Upper lobe of right lung (tissue), 1 donor: Measurements from ENCODE around the gene RNF40. TPM values are rescaled to one million over a fixed set of nuclear protein-coding genes. Genes with fewer than 3 reads are reported as not detected.

Experiments used
- ATAC-seq: fragments of 200-7000 bp; cut with Tn5 transposase; one replicate; pipeline ENCODE4 v1.9.1; 2020; ENCODE audit warnings: mild to moderate bottlenecking, moderate library complexity
- DNase-seq: peaks from one replicate; pipeline ENCODE4 v3.0.0-alpha.2; 2020
- H3K27ac ChIP-seq: fragments of 200-600 bp; one replicate; pipeline ENCODE4 v1.8.0; 2022
- H3K27me3 ChIP-seq: fragments of 200-600 bp; one replicate; pipeline ENCODE4 v1.8.0; 2022; ENCODE audit warnings: mild to moderate bottlenecking
- H3K36me3 ChIP-seq: fragments of 200-600 bp; one replicate; pipeline ENCODE4 v1.8.0; 2022
- H3K4me1 ChIP-seq: fragments of 200-600 bp; one replicate; pipeline ENCODE4 v1.8.0; 2022
- H3K4me3 ChIP-seq: fragments of 200-600 bp; one replicate; pipeline ENCODE4 v1.8.0; 2022; ENCODE audit warnings: mild to moderate bottlenecking
- H3K9me3 ChIP-seq: fragments of 200-600 bp; one replicate; pipeline ENCODE4 v1.8.0; 2022
- intact Hi-C: fragments of 100-400 bp; cut with DNase I; formaldehyde crosslinking; loops from one replicate; pipeline ENCODE4 v1.11.0; 2022
- total RNA-seq: library from RNA; stranded (reverse); fragmentation: NEBNext Ultra II Directional; extraction: Animal tissue kit (Norgen Biotek cat#: 25700); gene quantifications from one replicate; pipeline ENCODE4 v1.2.1, GENCODE V29; 2021
- TF ChIP-seq, protein P1 (sequence below): fragments of 200-600 bp; IDR thresholded peaks from one replicate; pipeline ENCODE4 v1.8.0; 2022; ENCODE audit warnings: antibody characterized with exemption
- donor health status: DM: no; HTN: yes; CAD: no; lungs with severe emphysema.

RNF40 gene
- total RNA-seq, 1 donor from 2014 or later: 93.6 TPM

DNA sequence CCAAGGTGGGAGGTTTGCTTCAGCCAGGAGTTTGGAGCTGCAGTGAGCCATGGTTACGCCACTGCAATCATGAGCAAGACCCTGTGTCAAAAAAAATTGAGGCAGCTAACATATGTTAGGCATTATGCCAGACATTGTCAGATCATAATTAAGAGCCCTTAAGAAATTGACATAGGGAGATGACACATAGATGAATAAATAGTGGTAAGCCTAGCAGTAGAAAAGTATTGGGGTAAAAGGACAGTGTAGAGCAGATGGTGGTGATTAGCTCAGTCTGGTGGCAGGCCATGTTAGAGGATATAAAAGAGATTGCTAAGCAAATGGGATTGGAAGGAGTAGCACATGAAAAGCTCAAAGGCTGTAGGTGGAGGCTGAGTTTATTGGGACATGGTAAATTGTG is 40.5 kb upstream of the RNF40 start:
- no peaks in the 10 kb centered on the region for H3K4me1 ChIP-seq
- no peak overlapping the region for H3K27ac ChIP-seq
- no peak overlapping the region for H3K4me3 ChIP-seq
- H3K9me3 ChIP-seq: no peaks in the 10 kb centered on the region
- DNase-seq (no peak), ATAC-seq (no peak)
- H3K36me3 ChIP-seq: peaks cover 100% of the 10 kb centered on the region
- intact Hi-C loops: no loop called here
- TF ChIP-seq, protein P1, sequence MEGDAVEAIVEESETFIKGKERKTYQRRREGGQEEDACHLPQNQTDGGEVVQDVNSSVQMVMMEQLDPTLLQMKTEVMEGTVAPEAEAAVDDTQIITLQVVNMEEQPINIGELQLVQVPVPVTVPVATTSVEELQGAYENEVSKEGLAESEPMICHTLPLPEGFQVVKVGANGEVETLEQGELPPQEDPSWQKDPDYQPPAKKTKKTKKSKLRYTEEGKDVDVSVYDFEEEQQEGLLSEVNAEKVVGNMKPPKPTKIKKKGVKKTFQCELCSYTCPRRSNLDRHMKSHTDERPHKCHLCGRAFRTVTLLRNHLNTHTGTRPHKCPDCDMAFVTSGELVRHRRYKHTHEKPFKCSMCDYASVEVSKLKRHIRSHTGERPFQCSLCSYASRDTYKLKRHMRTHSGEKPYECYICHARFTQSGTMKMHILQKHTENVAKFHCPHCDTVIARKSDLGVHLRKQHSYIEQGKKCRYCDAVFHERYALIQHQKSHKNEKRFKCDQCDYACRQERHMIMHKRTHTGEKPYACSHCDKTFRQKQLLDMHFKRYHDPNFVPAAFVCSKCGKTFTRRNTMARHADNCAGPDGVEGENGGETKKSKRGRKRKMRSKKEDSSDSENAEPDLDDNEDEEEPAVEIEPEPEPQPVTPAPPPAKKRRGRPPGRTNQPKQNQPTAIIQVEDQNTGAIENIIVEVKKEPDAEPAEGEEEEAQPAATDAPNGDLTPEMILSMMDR: no peak
- H3K27me3 ChIP-seq: no peaks in the 10 kb centered on the region

DNA sequence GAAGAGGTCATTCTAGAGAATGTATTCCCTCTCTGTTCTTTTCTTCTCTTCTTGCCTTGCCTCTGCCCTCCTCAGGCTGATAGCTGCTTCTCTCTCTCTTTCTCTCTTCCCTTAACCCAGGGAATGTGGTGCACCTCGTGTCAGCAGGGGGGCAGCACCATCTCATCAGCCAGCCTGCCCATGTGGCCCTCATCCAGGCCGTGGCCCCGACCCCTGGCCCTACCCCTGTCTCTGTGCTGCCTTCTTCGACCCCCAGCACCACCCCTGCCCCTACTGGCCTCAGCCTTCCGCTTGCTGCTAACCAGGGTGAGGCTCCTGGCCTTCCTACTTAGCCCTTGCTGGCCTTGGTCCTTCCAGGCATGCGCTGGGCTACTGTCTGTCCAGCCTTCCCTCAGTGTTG is 39.7 kb upstream of the RNF40 start:
- no peaks in the 10 kb centered on the region for H3K27me3 ChIP-seq
- ATAC-seq (peak; percentile 12), DNase-seq (no peak)
- no peak overlapping the region for H3K4me3 ChIP-seq
- TF ChIP-seq, protein P1: peak; percentile 4
- no peak overlapping the region for H3K27ac ChIP-seq
- H3K4me1 ChIP-seq: no peaks in the 10 kb centered on the region
- H3K9me3 ChIP-seq: no peaks in the 10 kb centered on the region
- intact Hi-C loops: no loop called here
- H3K36me3 ChIP-seq: peaks cover 99% of the 10 kb centered on the region

DNA sequence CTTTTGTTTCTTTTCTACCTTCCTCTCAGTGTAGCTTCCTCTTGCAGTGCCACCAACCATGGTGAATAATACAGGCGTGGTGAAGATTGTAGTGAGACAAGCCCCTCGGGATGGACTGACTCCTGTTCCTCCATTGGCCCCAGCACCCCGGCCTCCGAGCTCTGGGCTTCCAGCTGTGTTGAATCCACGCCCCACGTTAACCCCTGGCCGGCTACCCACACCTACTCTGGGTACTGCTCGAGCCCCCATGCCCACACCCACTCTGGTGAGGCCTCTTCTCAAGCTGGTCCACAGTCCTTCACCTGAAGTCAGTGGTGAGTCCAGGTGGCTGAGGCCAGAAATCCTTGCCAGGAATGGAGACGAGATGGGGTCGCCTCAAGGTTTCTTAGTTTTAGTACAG is 39.2 kb upstream of the RNF40 start:
- ATAC-seq: no peak
- DNase-seq: no peak
- H3K4me1 ChIP-seq: no peaks in the 10 kb centered on the region
- no peaks in the 10 kb centered on the region for H3K27me3 ChIP-seq
- TF ChIP-seq, protein P1: no peak
- no peak overlapping the region for H3K4me3 ChIP-seq
- peaks cover 99% of the 10 kb centered on the region for H3K36me3 ChIP-seq
- H3K9me3 ChIP-seq: no peaks in the 10 kb centered on the region
- H3K27ac ChIP-seq: no peak overlapping the region
- intact Hi-C loops: no loop called here

DNA sequence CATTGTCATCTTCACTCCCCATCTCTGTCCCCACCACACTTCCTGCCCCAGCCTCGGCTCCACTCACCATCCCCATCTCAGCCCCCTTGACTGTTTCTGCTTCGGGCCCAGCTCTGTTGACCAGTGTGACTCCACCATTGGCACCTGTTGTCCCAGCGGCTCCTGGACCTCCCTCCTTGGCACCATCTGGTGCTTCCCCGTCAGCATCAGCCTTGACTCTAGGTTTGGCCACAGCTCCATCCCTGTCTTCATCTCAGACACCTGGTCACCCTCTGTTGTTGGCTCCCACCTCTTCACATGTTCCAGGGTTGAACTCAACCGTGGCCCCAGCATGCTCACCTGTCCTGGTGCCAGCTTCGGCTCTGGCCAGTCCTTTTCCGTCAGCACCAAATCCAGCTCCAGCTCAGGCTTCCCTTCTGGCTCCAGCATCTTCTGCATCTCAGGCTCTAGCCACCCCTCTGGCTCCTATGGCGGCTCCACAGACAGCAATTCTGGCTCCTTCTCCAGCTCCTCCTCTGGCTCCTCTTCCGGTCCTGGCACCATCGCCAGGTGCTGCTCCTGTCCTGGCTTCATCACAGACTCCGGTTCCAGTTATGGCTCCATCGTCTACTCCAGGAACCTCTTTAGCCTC is 38.3 kb upstream of the RNF40 start:
- H3K4me1 ChIP-seq: no peaks in the 10 kb centered on the region
- H3K4me3 ChIP-seq: no peak overlapping the region
- H3K27me3 ChIP-seq: no peaks in the 10 kb centered on the region
- TF ChIP-seq, protein P1: no peak
- intact Hi-C loops: no loop called here
- H3K9me3 ChIP-seq: no peaks in the 10 kb centered on the region
- ATAC-seq (no peak), DNase-seq (no peak)
- no peak overlapping the region for H3K27ac ChIP-seq
- peaks cover 99% of the 10 kb centered on the region for H3K36me3 ChIP-seq

DNA sequence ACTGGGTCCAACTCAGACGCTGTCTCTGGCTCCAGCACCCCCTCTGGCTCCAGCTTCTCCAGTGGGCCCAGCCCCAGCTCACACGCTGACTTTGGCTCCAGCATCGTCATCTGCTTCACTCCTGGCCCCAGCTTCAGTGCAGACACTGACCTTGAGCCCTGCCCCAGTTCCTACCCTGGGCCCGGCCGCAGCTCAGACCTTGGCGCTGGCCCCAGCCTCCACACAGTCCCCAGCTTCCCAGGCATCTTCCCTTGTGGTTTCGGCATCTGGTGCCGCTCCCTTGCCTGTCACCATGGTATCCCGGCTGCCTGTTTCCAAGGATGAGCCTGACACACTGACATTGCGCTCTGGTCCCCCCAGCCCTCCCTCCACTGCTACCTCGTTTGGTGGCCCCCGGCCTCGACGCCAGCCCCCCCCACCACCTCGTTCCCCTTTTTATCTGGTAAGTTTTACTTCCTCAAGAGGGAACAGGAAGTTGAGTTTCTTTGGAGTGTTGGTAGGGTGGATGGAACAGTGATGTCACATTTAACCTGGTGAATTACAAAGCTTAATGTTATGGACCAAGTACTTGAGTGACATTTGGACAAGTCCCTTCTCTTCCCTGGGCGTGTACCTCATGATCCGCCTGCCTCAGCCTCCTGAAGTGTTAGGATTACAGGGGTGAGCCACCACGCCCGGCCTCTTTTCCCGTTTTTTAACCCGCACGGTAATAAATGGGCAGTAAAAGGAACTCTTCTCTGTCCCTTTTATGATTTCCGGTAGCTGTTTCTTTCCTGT is 37.3 kb upstream of the RNF40 start:
- Histone ChIP-seq H3K27ac (no peak overlapping the region), H3K4me1 (no peaks in the 10 kb centered on the region), H3K9me3 (no peaks in the 10 kb centered on the region), H3K36me3 (peaks cover 99% of the 10 kb centered on the region), H3K27me3 (no peaks in the 10 kb centered on the region), H3K4me3 (no peak overlapping the region)
- peak; percentile 73 for ATAC-seq
- TF ChIP-seq, protein P1: no peak
- intact Hi-C loops: no loop called here
- DNase-seq: peak; percentile 76
